ENCODE results near the gene RFX8. TPM values are rescaled to one million over a fixed set of nuclear protein-coding genes. Genes with fewer than 3 reads are reported as not detected.

Gene RFX8
- total RNA-seq = not detected
- long read RNA-seq = 0 reads

DNA sequence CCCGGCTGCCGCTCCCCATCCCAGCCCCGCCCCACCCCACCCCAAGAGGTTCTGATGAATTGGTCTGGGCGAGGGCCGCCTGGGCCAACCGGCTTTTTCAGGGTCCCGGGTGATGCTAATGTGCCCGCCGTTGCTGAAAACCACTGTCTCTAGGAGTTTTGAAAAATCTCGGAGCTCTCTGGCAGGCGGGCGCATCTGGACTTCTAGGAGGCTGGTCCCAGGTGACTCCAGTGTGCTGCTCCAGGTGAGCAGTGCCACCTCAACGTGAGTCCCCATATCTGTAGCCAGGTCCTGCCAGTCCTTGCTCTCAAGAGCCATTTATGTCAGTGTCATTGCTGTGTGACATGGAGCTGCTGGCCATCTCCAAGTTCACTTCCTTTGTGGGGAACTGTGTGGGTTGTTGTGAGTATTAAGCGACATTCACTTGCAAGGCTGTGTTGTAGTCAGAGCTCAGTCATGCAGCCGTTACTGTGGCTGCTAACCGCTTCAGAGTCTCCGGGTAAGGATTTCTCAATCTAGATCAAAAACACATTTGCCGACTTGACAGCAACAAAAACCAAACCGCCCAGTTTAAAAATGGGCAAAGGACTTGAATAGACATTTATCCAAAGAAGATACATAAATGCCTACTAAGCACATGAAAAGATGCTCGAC, at the start of gene RFX8:
Gene RFX8, minus strand, starts transcription at position 382 of the 654 bp plus-strand sequence. CDS start 8,264 bp downstream, outside the sequence.
- Histone ChIP-seq H3K4me3 (peak within 1 kb of the TSS; percentile 58), H3K27ac (peak within 1 kb of the TSS; percentile 59), H3K27me3 (peaks cover 7% of the 10 kb centered on the region), H3K9me3 (no peaks in the 10 kb centered on the region), H3K4me1 (no peaks in the 10 kb centered on the region), H3K36me3 (no peaks in the 10 kb centered on the region)
- DNase-seq (no peak), ATAC-seq (peak; percentile 87)
- no peak for TF ChIP-seq CTCF (IDR thresholded peaks at IDR 0.05)
- intact Hi-C loops (cut with DNase I) = no loop called here

DNA sequence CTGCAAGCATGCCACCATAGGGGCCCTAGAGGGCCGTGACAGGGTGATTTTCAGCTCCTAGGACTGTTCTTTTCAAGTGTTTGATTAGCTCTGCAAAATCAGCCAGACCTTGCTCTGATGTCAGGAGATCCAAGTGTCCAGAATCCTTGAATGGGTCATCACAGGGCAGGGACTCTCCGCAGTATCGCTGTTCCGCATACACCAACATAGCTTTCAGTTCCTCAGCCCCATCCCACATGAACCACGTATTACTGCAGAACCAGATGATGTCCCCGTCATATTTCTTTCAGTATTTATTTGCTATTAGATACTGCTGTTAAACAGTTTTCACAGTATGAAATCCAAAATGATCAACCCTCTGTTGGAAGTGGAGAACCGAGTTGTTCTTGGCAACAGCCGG, 46.6 kb upstream of the RFX8 start:
- H3K27ac ChIP-seq = no peak overlapping the region
- intact Hi-C loops (cut with DNase I) = no loop called here
- peak; percentile 74 for ATAC-seq
- DNase-seq = no peak
- H3K4me1 ChIP-seq = peaks cover 12% of the 10 kb centered on the region
- no peak overlapping the region for H3K4me3 ChIP-seq
- H3K27me3 ChIP-seq = no peaks in the 10 kb centered on the region
- no peaks in the 10 kb centered on the region for H3K9me3 ChIP-seq
- H3K36me3 ChIP-seq = no peaks in the 10 kb centered on the region
- no peak for TF ChIP-seq CTCF (IDR thresholded peaks at IDR 0.05)

GRCh38 chr2:101520246-101520645, 45.3 kb upstream of the RFX8 start:
- Histone ChIP-seq H3K27me3 (no peaks in the 10 kb centered on the region), H3K4me1 (peaks cover 13% of the 10 kb centered on the region), H3K27ac (no peak overlapping the region), H3K36me3 (no peaks in the 10 kb centered on the region), H3K4me3 (no peak overlapping the region), H3K9me3 (no peaks in the 10 kb centered on the region)
- ATAC-seq (no peak), DNase-seq (no peak)
- no peak for TF ChIP-seq CTCF (IDR thresholded peaks at IDR 0.05)
- intact Hi-C loops (cut with DNase I) = no loop called here

DNA sequence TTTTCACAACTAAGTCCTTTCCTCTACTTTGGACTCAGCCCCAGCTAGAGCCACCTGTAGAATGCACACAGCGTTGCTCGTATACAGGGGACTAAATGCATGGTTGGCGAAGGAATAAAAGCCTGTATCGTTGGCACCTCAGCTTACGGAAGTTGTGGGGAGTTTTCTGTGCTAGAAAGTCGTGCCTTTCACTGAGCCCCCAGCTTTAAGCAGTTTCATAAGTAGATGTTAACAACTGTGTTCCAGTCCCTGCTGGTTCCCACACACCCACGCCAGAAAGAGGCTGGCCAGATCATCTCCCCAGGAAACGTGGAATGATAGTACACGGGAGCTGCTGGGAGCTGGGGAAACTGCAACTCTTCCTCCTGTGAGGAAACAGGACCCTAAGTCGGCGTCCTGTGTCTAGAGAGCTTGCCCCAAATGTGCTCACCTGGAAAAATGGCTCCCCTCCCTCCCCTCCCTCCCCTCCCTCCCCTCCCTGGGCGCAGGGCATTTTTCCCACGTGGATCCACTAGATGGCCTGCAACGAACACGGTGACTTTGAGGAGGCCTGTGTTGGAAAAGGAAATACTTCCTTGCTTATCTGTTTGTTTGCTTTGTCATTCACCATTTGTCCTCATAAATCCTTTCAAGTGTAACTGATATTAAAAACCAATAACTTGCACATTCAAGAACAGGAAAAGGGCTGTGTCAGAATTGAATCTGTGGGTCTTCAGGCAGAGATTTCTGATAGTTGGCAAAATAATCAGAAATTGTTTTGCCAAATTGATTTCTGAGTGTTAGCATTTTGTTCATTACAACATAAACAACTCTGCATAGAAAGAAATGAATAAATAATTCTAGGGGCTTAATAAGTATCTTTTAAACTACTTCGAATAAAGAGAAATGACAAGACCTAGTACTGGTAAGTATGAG, 43.9 kb upstream of the RFX8 start:
- Histone ChIP-seq H3K9me3 (no peaks in the 10 kb centered on the region), H3K27ac (no peak overlapping the region), H3K36me3 (no peaks in the 10 kb centered on the region), H3K4me3 (no peak overlapping the region), H3K4me1 (peaks cover 17% of the 10 kb centered on the region), H3K27me3 (no peaks in the 10 kb centered on the region)
- TF ChIP-seq CTCF (IDR thresholded peaks at IDR 0.05) = peak; percentile 31
- ATAC-seq (peak; percentile 65), DNase-seq (no peak)
- intact Hi-C loops (cut with DNase I) = no loop called here

DNA sequence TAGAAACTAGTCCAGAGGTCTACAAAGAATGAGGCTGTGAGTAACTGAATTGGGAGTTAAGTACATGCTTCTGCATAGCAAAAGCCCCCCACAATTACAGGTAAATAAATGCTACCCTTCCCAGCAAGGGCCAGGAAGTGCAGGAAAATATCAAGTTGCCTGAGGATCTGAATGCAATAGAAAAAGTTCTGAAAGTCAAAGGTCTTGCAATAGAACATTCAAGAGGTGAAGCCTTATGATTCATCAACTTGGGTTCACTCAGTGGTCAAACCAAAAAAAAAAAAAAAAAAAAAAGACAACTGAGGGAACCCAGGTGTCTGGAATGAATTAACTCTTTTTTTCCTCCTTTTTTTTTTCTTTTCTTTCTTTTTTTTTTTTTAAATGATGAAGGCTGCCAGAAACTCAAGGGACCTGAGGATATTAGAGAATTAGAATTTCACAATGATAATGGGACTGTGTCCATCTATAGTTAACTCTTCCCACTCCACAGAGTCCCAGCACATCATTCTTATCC, 42.9 kb upstream of the RFX8 start:
- no peak for DNase-seq
- Histone ChIP-seq H3K9me3 (no peaks in the 10 kb centered on the region), H3K4me1 (peaks cover 17% of the 10 kb centered on the region), H3K36me3 (no peaks in the 10 kb centered on the region), H3K4me3 (no peak overlapping the region), H3K27me3 (no peaks in the 10 kb centered on the region), H3K27ac (no peak overlapping the region)
- intact Hi-C loops (cut with DNase I) = no loop called here
- no peak for ATAC-seq
- no peak for TF ChIP-seq CTCF (IDR thresholded peaks at IDR 0.05)
